GM23338 (cell line): ENCODE results near the gene UXS1. TPM values are rescaled to one million over a fixed set of nuclear protein-coding genes. Genes with fewer than 3 reads are reported as not detected.

ENCODE experiments used
- EZH2 ChIP-seq: fragments of 200-600 bp; sonication (generic); IDR thresholded peaks from one replicate; pipeline ENCODE4 v1.8.0; 2017; ENCODE audit warnings: antibody characterized with exemption, mild to moderate bottlenecking, low read depth; ENCODE audit not compliant: unreplicated experiment
- EZH2phosphoT487 ChIP-seq: fragments of 200-600 bp; sonication (generic); IDR thresholded peaks from one replicate; pipeline ENCODE4 v1.8.1; 2018; ENCODE audit warnings: antibody characterized with exemption; ENCODE audit not compliant: unreplicated experiment
- JUNB ChIP-seq: IDR thresholded peaks from one replicate; pipeline ENCODE4 v1.6.1; 2016; ENCODE audit warnings: antibody characterized with exemption; ENCODE audit not compliant: unreplicated experiment
- NANOG ChIP-seq: IDR thresholded peaks from 2 replicates; pipeline ENCODE4 v1.6.1; 2016; ENCODE audit warnings: antibody characterized with exemption, borderline replicate concordance
- POLR2AphosphoS5 ChIP-seq: IDR thresholded peaks from 2 replicates; pipeline ENCODE4 v1.6.1; 2016; ENCODE audit warnings: antibody characterized with exemption, low read depth
- ZNF114 ChIP-seq: fragments of 250-450 bp; sonication (Bioruptor Pico); IDR thresholded peaks from 2 replicates; pipeline ENCODE4 v1.5.0; 2020; ENCODE audit warnings: mild to moderate bottlenecking, moderate library complexity
- polyA plus RNA-seq: library from polyadenylated mRNA; unstranded; fragments of >200 nt; fragmentation: Nextera tagmentation; extraction: Ambion mirVana; gene quantifications from 2 replicates; pipeline ENCODE4 v1.2.1, GENCODE V29; 2016
- total RNA-seq: library from RNA; depleted of rRNA; stranded (reverse); fragments of >200 nt; shearing (Covaris generic); gene quantifications from 2 replicates; pipeline ENCODE4 v1.2.3, GENCODE V29; 2014
- TF ChIP-seq, protein P1 (sequence below): fragments of 250-450 bp; sonication (Bioruptor Pico); IDR thresholded peaks from 2 replicates; pipeline ENCODE4 v1.5.0; 2020; ENCODE audit warnings: mild to moderate bottlenecking, moderate library complexity
- TF ChIP-seq, protein P2 (sequence below), 2 experiments: fragments of 200-600 bp in 1 of 2; sonication (generic) in 1 of 2; conservative IDR thresholded peaks; 2 replicates each; pipeline versions ENCODE4 v1.5.1 to v1.6.1; 2016 to 2017; ENCODE audit warnings: antibody characterized with exemption in 2 of 2, low read depth in 2 of 2, mild to moderate bottlenecking in 2 of 2, moderate library complexity in 1 of 2
- TF ChIP-seq, protein P3 (sequence below): IDR thresholded peaks from one replicate; pipeline ENCODE4 v1.6.1; 2018; ENCODE audit warnings: antibody characterized with exemption; ENCODE audit not compliant: unreplicated experiment

The UXS1 gene
- total and polyA plus RNA-seq, 2 experiments from 2014 or later: 48.7 to 131 TPM

DNA sequence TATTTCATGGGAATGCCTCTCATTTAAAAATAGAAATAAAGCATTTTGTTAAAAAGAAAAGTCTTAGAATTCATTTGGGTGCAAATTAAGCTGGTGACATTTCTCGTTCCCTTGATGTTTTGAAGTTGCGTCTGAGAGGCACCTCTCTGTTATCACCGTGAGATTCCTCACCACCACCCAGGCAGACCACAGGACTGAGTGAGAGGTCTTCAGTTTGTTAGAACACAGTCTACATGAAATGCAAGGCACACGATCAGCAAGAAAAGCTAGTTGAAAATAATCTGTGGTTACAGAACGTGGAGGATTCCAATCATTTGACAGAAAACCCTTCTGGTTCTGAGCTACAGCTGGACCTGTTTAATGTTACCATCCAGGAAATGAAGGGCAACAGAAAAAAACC lies 116.0 kb downstream of the UXS1 start (continued):
- TF ChIP-seq, protein P1, sequence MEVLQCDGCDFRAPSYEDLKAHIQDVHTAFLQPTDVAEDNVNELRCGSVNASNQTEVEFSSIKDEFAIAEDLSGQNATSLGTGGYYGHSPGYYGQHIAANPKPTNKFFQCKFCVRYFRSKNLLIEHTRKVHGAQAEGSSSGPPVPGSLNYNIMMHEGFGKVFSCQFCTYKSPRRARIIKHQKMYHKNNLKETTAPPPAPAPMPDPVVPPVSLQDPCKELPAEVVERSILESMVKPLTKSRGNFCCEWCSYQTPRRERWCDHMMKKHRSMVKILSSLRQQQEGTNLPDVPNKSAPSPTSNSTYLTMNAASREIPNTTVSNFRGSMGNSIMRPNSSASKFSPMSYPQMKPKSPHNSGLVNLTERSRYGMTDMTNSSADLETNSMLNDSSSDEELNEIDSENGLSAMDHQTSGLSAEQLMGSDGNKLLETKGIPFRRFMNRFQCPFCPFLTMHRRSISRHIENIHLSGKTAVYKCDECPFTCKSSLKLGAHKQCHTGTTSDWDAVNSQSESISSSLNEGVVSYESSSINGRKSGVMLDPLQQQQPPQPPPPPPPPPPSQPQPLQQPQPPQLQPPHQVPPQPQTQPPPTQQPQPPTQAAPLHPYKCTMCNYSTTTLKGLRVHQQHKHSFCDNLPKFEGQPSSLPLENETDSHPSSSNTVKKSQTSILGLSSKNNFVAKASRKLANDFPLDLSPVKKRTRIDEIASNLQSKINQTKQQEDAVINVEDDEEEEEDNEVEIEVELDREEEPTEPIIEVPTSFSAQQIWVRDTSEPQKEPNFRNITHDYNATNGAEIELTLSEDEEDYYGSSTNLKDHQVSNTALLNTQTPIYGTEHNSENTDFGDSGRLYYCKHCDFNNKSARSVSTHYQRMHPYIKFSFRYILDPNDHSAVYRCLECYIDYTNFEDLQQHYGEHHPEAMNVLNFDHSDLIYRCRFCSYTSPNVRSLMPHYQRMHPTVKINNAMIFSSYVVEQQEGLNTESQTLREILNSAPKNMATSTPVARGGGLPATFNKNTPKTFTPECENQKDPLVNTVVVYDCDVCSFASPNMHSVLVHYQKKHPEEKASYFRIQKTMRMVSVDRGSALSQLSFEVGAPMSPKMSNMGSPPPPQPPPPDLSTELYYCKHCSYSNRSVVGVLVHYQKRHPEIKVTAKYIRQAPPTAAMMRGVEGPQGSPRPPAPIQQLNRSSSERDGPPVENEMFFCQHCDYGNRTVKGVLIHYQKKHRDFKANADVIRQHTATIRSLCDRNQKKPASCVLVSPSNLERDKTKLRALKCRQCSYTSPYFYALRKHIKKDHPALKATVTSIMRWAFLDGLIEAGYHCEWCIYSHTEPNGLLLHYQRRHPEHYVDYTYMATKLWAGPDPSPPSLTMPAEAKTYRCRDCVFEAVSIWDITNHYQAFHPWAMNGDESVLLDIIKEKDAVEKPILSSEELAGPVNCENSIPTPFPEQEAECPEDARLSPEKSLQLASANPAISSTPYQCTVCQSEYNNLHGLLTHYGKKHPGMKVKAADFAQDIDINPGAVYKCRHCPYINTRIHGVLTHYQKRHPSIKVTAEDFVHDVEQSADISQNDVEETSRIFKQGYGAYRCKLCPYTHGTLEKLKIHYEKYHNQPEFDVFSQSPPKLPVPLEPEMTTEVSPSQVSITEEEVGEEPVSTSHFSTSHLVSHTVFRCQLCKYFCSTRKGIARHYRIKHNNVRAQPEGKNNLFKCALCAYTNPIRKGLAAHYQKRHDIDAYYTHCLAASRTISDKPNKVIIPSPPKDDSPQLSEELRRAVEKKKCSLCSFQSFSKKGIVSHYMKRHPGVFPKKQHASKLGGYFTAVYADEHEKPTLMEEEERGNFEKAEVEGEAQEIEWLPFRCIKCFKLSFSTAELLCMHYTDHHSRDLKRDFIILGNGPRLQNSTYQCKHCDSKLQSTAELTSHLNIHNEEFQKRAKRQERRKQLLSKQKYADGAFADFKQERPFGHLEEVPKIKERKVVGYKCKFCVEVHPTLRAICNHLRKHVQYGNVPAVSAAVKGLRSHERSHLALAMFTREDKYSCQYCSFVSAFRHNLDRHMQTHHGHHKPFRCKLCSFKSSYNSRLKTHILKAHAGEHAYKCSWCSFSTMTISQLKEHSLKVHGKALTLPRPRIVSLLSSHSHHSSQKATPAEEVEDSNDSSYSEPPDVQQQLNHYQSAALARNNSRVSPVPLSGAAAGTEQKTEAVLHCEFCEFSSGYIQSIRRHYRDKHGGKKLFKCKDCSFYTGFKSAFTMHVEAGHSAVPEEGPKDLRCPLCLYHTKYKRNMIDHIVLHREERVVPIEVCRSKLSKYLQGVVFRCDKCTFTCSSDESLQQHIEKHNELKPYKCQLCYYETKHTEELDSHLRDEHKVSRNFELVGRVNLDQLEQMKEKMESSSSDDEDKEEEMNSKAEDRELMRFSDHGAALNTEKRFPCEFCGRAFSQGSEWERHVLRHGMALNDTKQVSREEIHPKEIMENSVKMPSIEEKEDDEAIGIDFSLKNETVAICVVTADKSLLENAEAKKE (CRISPR knock-in tag): no peak
- TF ChIP-seq EZH2phosphoT487: no peak
- TF ChIP-seq, protein P2, sequence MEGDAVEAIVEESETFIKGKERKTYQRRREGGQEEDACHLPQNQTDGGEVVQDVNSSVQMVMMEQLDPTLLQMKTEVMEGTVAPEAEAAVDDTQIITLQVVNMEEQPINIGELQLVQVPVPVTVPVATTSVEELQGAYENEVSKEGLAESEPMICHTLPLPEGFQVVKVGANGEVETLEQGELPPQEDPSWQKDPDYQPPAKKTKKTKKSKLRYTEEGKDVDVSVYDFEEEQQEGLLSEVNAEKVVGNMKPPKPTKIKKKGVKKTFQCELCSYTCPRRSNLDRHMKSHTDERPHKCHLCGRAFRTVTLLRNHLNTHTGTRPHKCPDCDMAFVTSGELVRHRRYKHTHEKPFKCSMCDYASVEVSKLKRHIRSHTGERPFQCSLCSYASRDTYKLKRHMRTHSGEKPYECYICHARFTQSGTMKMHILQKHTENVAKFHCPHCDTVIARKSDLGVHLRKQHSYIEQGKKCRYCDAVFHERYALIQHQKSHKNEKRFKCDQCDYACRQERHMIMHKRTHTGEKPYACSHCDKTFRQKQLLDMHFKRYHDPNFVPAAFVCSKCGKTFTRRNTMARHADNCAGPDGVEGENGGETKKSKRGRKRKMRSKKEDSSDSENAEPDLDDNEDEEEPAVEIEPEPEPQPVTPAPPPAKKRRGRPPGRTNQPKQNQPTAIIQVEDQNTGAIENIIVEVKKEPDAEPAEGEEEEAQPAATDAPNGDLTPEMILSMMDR (conservative IDR thresholded peaks at IDR 0.05; ENCODE audit: low read depth in 2 of 2): no peak
- TF ChIP-seq POLR2AphosphoS5: no peak
- TF ChIP-seq JUNB: no peak
- TF ChIP-seq ZNF114 (CRISPR knock-in tag): no peak
- no peak for TF ChIP-seq EZH2
- TF ChIP-seq NANOG: no peak
- TF ChIP-seq, protein P3, sequence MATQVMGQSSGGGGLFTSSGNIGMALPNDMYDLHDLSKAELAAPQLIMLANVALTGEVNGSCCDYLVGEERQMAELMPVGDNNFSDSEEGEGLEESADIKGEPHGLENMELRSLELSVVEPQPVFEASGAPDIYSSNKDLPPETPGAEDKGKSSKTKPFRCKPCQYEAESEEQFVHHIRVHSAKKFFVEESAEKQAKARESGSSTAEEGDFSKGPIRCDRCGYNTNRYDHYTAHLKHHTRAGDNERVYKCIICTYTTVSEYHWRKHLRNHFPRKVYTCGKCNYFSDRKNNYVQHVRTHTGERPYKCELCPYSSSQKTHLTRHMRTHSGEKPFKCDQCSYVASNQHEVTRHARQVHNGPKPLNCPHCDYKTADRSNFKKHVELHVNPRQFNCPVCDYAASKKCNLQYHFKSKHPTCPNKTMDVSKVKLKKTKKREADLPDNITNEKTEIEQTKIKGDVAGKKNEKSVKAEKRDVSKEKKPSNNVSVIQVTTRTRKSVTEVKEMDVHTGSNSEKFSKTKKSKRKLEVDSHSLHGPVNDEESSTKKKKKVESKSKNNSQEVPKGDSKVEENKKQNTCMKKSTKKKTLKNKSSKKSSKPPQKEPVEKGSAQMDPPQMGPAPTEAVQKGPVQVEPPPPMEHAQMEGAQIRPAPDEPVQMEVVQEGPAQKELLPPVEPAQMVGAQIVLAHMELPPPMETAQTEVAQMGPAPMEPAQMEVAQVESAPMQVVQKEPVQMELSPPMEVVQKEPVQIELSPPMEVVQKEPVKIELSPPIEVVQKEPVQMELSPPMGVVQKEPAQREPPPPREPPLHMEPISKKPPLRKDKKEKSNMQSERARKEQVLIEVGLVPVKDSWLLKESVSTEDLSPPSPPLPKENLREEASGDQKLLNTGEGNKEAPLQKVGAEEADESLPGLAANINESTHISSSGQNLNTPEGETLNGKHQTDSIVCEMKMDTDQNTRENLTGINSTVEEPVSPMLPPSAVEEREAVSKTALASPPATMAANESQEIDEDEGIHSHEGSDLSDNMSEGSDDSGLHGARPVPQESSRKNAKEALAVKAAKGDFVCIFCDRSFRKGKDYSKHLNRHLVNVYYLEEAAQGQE: no peak
